ENCODE measurements around the gene OR10K2.
"Not testable (repeated sequence)": the region's sequence is repeated elsewhere in the genome, so short reads cannot be mapped to it uniquely, and the experiment has no call there.

The OR10K2 gene

GRCh38 chr1:158426137-158426536, at the start of gene OR10K2:
OR10K2 (minus strand) TSS chr1:158426237; CDS start chr1:158420866, 5,371 bp downstream.
- no peak for DNase-seq

DNA sequence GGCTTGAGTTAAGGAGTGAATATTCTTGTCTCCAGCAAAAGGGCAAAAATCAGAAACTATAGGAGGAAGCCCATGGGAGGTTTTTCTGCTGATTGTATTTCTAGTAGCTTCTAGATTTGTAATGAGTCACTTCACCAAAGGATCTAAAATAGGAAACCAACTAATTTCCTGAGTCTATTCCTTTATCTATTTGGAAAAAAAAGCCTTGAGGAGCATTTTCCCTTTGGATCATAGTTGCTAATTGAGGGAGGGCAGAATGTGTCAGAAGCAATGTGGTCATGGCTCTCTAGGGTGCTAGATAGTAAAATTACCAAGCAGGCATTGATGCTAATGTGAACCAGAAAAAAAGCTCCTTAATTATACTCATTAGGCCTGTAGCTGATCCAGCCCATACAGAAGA, 45.9 kb upstream of the OR10K2 start, which contains the start of gene OR10R2:
Gene OR10R2 (plus strand): TSS at position 301 of the 400 bp plus-strand sequence. CDS start 106 bp downstream, outside the sequence.
- DNase-seq, result no peak

- no peak for DNase-seq
Observed at GRCh38 chr1:158461534-158461933, 35.5 kb upstream of the OR10K2 start, which contains the start of gene OR10K1. OR10K1 (plus strand) TSS chr1:158461834; CDS start chr1:158465562, 3,728 bp downstream.

- DNase-seq, result no peak
Observed at GRCh38 chr1:158458263-158458662, 32.2 kb upstream of the OR10K2 start.

DNA sequence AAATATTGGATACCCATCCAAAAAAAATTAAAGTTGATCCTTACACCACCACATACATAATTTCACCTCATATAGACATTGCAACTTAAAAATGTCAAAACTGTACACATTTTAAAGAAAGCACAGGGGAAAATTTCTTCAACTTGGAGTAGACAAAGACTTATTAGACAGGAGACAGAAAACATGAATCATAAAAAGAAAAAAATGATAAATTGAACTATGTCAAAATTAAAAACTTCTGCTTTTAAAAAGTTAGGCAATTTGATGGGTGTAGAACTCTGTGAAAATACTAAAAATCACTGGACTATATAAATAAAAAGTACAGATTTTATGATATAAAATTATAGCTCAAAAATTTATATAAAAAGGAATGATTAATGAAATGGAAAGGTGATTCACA, 31.2 kb upstream of the OR10K2 start:
- no peak for DNase-seq

- DNase-seq, result no peak
Observed at GRCh38 chr1:158454537-158454936, 28.5 kb upstream of the OR10K2 start.

- no peak for DNase-seq
Observed at GRCh38 chr1:158445376-158445775, 19.3 kb upstream of the OR10K2 start.

DNA sequence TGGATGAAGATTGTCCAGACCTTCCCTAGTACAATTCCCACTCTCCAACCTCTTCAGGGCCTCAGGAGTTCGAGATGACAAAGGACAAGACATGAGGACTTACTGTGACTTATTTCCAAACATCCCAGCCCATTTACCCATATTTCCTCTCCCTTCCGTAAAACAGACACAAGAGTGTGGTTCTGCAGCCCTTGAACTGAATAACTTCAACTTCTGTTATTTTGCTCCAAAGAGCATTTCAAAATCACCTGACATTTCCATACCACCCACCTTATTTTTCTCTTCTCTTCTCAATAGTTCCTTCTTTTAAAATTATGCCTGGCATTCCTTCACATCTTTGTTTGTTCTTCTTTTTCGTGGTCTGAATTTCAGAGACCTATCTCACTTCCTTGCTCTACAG, 8.7 kb upstream of the OR10K2 start:
- DNase-seq, result no peak

- DNase-seq, result not testable (repeated sequence)
Observed at GRCh38 chr1:158430163-158430562, 4.1 kb upstream of the OR10K2 start.

DNA sequence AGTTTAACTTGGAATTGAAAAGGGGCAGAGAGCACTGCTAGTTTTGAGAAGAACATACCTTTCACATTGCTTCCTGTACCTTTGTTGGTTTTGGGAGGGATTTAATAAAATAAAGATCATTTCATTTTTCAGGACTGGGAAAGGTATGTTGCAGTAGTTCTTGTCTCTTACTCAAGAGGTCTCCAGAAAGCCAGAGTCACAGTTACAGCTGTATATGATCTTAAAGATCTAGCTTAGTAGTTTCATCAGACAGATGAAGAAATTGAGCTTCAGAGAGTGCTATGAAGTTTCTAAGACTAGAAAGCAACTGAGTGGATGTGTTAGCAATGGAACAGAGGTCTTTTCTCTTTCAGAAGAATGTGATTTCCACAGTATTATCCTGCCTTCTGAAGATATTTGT, 1.0 kb downstream of the OR10K2 start:
- no peak for DNase-seq

GRCh38 chr1:158422212-158422611, 3.8 kb downstream of the OR10K2 start:
- no peak for DNase-seq

- DNase-seq, result no peak
Observed at GRCh38 chr1:158417586-158417985, 8.5 kb downstream of the OR10K2 start.

DNA sequence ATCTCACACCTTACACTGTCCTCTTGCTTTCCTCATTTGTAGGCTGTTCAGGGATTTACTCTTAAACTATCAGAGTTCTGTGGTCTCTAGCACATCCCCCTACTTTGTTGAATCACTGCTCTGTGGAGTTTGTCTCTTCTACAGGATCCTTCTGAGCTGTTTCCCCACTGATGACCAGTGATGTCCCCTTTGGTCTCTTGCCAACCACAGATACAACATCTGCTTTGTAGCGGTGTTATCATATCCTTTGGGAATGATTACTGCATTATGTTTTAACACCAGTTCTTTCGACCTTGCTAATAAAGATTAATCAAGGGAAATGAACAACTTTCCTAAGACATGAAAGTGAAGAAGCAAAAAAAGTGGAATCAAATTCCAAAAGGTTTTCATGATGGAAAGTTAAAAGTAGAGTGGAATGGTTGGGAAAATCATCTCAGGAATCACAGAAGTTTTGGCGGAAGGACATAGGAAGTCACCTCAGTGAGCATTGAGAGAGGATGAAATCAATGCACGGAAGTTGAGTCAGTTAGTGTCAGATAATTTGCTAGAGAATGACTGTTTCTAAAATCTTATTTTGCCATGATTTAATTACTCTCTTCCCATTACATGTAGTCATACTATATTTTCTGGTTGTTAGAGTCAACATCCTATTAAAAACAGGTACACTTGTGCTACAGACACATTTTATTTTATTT, 11.2 kb downstream of the OR10K2 start:
- DNase-seq, result no peak

DNA sequence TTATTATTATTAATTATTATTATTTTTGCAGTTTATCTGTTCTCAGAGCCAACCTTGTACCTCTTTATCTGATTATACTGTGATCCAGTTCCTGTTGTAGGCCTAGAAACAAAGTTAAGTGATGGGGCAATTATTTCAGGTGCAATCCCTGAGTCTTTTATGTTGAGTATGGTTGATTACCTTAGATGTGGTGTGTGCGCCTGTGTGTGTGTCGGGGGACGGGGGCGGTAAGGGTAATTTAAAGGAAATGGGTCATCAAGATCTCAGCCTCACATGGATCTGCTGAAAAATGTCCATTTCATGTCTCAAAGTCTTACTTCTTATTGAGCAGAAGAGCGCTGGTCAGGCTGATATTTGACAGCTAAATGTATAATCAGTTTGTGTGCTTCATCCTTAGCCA, 18.9 kb downstream of the OR10K2 start:
- no peak for DNase-seq

DNA sequence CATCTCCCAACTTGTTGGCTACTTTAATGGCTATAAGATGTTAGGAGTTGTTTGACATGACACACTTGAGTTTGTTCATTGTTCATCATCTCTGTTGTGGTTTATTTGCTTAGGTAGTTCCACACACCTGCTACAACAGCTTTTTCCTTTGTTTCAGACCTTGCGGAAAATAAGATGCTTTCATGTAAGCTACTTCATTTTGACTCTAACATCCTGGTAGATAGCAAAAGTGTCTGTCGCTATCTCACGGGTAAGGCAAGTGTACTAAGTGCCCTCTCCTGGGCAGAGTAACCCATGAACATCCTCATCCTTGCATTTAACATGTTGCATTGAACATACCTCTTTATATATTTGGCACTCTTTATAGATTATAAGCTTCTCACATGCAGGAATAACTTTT, 25.2 kb downstream of the OR10K2 start:
- DNase-seq, result no peak

DNA sequence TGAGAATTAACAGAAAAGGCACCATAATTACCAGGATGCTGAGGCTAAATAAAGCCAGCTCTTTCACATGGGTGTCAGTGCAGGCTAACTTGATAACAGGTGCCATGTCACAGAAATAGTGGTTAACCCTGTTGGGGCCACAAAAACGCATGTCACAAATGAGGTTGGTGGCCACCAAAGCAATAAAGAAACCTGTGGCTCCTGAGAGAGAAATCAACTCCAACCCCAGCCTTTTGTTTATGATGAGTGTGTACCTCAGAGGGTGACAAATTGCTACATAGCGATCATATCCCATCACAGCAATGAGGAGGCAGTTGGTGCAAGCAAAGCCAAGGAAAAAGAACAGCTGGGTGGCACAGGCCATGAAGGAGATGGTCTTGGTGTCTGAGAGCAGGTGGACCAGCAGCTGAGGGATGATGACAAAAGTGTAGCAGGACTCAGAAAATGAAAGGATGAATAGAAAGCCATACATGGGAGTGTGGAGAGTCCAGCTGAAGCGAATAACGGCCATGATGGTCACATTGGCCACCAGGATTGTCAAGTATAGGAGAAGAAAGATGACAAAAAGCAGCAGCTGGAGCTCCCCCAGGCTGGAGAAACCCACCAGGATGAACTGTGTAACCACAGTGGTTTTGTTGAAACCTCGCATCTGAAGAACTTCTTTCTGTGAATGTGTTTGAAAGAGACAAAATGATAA, 27.1 kb downstream of the OR10K2 start, which contains the start of gene OR10T2:
Gene OR10T2 (minus strand): TSS at position 649 of the 697 bp plus-strand sequence. CDS start 0 bp downstream, at position 649.
- DNase-seq, result no peak

DNA sequence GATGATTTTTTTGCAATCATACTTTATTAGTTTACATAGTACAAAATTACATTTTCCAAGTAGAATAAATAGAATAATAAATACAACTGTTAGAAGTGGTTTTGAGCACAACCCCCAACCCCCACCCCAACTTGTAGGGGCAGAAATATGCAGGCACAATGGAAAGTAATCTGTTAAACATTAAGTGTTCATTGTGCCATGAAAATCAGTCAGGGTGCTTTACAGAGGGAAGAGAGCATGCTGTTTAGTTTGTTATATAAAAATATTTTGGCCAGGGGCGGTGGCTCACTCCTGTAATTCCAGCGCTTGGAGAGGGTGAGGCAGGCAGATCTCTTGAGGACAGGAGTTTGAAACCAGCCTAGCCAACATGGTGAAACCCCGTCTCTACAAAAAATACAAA, 29.4 kb downstream of the OR10K2 start:
- no peak for DNase-seq

GRCh38 chr1:158393476-158393875, 32.6 kb downstream of the OR10K2 start:
- no peak for DNase-seq

DNA sequence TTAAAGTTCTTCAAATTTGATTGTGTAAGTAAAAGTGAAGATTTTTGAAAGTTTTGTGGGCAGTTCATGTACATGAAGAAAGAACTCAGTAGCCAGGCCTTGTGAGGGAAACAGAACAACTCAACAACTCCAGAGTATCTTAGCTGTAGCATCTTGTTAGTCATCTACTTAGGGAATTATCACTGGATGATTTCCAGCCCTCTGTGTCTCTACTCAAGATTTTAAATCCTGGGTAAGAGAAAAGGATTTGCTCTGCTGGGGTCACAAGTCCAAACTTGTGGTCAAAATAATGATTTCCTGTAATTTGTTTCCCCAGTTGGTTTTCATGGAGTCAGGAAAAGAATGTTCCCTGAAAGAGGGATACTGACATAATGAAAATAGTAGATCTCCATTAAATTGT, 34.9 kb downstream of the OR10K2 start:
- DNase-seq, result no peak

- no peak for DNase-seq
Observed at GRCh38 chr1:158390331-158390730, 35.7 kb downstream of the OR10K2 start.

GRCh38 chr1:158374860-158375259, 51.2 kb downstream of the OR10K2 start:
- no peak for DNase-seq

- DNase-seq, result not testable (repeated sequence)
Observed at GRCh38 chr1:158374101-158374500, 51.9 kb downstream of the OR10K2 start.

- DNase-seq, result no peak
Observed at GRCh38 chr1:158371188-158371953, 54.7 kb downstream of the OR10K2 start.
